LNCaP clone FGC (cell line): ENCODE data around the gene TMEM87B.

Experiments
- DNase-seq: peaks from one replicate; pipeline ENCODE4 v3.0.0-alpha.2; 2011; ENCODE audit warnings: low read depth
- H3K4me3 ChIP-seq: 2 replicates; pipeline ENCODE4 v1.5.1; 2011; ENCODE audit warnings: mild to moderate bottlenecking, low read depth, low read length, control low read depth
- CTCF ChIP-seq: IDR thresholded peaks from 2 replicates; pipeline ENCODE4 v1.5.1; 2012; ENCODE audit warnings: mild to moderate bottlenecking; ENCODE audit not compliant: control insufficient read depth, insufficient read depth; ENCODE audit errors: extremely low read depth

Gene TMEM87B

DNA sequence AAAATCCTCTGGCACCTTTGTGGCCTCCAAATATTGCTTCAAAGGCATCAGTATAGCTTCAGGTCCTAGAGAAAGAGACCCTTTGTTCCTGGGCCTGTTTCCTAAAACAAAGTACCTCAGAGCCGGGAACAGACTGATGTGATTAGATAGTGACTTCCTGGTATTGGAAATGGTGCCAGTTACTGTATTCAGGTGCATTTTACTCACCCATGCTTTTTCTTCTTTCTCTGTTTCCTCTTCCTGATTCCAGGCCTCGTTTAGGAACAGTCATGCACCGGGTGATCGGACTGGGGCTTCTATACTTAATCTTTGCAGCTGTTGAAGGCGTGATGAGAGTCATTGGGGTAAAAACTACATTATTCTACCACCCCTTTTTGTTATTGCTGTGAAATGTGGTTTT, 34.3 kb downstream of the TMEM87B start:
- H3K4me3 ChIP-seq = no peak overlapping the region
- no peak for DNase-seq
- TF ChIP-seq CTCF = no peak

DNA sequence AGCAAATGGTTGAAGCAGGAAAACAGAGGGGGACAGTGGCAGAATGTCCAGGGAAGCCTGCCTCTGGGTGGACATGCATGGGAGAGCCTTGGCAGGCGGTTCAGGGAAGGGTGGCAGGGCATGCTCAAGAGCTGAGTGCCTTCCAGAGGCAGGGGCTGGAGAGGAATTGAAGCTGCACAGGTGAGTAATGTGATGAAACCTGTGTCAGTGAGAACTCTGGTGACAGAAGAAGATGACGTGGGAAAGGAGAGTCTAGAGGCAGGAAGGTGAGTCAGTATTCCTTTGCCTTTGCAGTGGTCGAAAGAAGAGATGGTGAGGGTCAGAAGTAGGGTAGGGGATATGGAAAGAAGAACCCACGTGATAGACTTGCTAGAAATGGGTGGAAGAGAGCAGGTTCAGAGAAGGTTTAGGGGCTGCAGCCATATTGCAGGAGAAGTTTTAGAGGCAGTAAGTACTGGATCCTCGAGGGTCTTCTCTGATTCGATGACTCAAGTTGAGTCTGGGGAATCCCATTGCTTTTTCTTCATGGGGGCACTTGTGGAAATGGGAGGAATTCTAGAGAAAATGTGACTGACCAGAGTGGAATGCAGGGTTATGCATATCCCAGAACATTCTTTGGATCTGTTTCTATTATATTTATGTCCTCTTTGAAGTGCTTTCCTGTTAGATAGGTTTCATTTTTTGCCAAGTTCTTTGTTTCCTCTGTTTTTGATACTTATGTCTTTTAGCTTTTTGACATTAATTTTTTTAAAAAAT, 37.4 kb downstream of the TMEM87B start:
- TF ChIP-seq CTCF = no peak
- H3K4me3 ChIP-seq = no peak overlapping the region
- DNase-seq = no peak

DNA sequence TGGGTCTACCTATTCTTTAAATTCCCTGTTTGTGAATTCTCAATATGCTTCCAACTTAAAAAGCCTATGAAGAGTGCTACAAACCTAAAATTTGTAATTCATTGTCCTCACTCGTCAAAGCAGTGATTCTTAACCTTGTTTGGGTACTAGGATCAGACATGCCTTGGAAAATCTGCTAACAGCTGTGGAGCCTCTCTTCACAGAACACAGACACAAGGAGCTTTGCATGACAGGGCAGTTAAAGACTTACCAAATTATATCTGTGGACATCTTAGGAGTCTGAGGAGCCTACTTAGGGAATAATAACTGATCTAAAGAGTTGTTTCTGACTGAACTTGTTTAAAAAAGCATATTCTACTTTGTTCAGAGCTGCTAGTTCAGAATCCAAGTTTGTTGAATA, 38.1 kb downstream of the TMEM87B start:
- DNase-seq = no peak
- H3K4me3 ChIP-seq = no peak overlapping the region
- TF ChIP-seq CTCF = no peak

GRCh38 chr2:112095681-112096080, 40.6 kb downstream of the TMEM87B start:
- TF ChIP-seq CTCF = no peak
- no peak for DNase-seq
- H3K4me3 ChIP-seq = no peak overlapping the region

- no peak for DNase-seq
- no peak for TF ChIP-seq CTCF
Measured at GRCh38 chr2:112096098-112096497, 41.0 kb downstream of the TMEM87B start.

GRCh38 chr2:112108178-112108832, 53.2 kb downstream of the TMEM87B start:
- TF ChIP-seq CTCF = no peak
- H3K4me3 ChIP-seq = no peak overlapping the region
- DNase-seq = no peak

More at GRCh38 chr2:112096098-112096497, 41.0 kb downstream of the TMEM87B start:
- no peak overlapping the region for H3K4me3 ChIP-seq
